ENCODE results near the gene USP6NL. TPM values are rescaled to one million over a fixed set of nuclear protein-coding genes. Genes with fewer than 3 reads are reported as not detected.
A peak's percentile ranks its signal among the peaks of the same experiment; 100 is the strongest.

USP6NL gene
- total RNA-seq (1 to 10 TPM; 6.9 to 7.9 TPM), polyA plus RNA-seq (1 to 10 TPM; 2.3 to 5.4 (median 4.2) TPM), total RNA-seq (4.9 to 13.6 (median 11.3) reads per million in 6 experiments)

DNA sequence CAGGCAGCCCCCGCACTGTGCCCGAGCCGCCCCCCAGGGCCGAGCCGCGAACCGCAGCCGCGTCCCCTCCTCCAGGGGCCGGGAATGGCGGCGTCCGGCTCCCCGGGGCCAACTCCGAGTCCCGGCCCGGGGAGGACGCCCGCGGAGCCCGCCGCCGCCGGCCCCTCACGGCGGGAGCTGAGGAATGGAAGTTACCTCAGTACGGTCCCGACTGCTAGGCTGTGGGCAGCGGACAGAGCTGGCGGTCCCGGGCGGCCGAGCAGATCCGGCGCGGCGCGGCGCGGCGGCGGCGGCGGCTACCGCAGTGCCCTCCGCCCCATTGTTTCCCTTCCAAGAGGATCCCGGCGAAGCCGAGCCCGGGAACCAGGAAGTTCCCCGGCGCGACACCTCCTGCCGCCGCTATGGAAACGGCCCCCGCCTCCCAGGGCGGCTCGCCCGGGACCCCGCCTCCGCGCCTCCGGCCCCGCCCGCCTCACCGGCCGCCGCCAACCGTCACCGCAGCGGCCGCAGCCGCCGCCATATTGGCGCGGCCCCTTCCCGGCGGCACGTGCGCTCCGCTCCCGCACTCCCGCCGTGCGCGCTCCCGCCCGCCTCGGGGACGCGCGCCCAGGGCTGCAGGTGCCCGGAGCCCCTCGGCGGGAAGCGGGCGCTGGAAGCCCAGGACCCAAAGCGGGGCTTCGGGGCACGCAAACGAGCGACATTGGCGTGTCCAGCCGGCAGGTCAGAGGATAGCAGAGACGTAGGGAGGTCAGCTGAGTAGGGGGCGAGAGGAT is at the start of gene USP6NL:
Gene USP6NL (minus strand): TSS at position 403 of the 773 bp plus-strand sequence. CDS start 14,016 bp downstream, outside the sequence.
- ATAC-seq (peak; percentile 61 to 70), DNase-seq (peak; percentile 35 to 76 (median 61))
- Mint-ChIP-seq H3K27ac (peak within 1 kb of the TSS; percentile 64 to 96 (median 94)), H3K9me3 (peaks cover 0 to 13% (median under 1%) of the 10 kb centered on the region in 9 donors), H3K27me3 (no peaks in the 10 kb centered on the region), H3K4me1 (peaks cover 12 to 60% (median 52%) of the 10 kb centered on the region in 4 donors), H3K36me3 (peaks cover 0 to 6% (median 1%) of the 10 kb centered on the region in 3 donors), H3K4me3 (peak within 1 kb of the TSS; percentile 87 to 97 (median 95))
- POLR2A ChIA-PET: interaction anchor here (0.7 to 2.5 kb wide), 7 partner anchors 9 to 432 kb away, joined by 3 to 10 read pairs (median 4); no protein-coding TSS in a partner anchor

DNA sequence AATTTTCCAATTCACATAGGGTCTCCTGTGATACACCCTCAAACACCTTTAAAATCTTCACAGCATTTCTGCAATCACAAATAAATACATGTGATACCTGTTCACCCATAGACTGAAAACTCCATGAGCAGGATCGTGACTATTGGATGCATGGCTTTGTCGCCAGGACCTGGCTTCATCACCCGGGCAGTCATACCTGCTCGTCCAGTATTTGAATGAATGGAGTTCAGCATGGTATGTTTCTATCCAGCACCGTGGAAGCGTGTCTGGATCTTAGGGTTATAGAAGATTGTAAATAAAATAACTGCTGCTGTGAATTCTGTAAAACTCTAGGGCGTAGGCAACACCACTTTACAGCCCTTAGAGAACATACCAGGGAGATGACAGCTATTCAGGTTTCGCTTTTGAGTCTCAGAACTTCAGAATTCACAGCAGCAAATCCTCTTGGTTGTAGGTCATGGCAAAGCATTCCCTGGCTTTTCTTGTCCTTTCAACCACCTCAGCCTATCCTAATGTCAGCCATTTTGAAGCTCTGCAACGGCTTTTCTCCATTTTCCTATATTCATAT is 47.4 kb upstream of the USP6NL start:
- no peaks in the 10 kb centered on the region for H3K9me3 Mint-ChIP-seq
- POLR2A ChIA-PET: interaction anchor here (0.7 kb wide), 1 partner anchor 102 kb away, joined by 4 read pairs; no protein-coding TSS in a partner anchor
- H3K27me3 Mint-ChIP-seq: no peaks in the 10 kb centered on the region
- H3K4me3 Mint-ChIP-seq: no peak overlapping the region
- DNase-seq: no peak
- no peaks in the 10 kb centered on the region for H3K36me3 Mint-ChIP-seq
- H3K4me1 Mint-ChIP-seq: peaks cover 17 to 32% (median 27%) of the 10 kb centered on the region in 4 donors
- H3K27ac Mint-ChIP-seq: no peak overlapping the region
- no peak for ATAC-seq

DNA sequence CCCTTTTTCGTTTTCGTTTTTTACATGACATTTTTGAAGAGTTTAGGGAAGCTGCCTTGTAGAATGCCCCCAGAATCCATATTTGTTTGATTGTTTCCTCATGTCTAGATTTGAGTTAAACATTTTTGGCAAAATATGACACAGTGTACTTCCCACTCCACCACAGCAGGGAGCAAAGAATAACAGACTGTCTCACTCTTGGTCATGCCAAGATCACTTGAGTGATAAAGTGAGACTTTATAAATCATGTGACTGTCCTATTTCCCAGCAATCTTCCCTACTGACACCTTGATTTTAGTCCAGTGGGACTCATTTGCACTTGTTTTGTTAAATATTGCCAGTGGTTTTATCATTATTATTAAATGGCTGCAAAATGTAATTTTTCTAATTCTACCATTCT is 44.4 kb upstream of the USP6NL start:
- H3K36me3 Mint-ChIP-seq: peaks cover 0 to 3% (median 0%) of the 10 kb centered on the region in 3 donors
- peaks cover 0 to 3% (median 0%) of the 10 kb centered on the region in 5 donors for H3K27me3 Mint-ChIP-seq
- no peak overlapping the region for H3K4me3 Mint-ChIP-seq
- POLR2A ChIA-PET: no interaction called here
- no peak for ATAC-seq
- H3K4me1 Mint-ChIP-seq: peaks cover 2 to 5% (median 3%) of the 10 kb centered on the region in 4 donors
- no peaks in the 10 kb centered on the region for H3K9me3 Mint-ChIP-seq
- no peak for DNase-seq
- H3K27ac Mint-ChIP-seq: peak overlapping the region in 1 of 10 donors; percentile 12

DNA sequence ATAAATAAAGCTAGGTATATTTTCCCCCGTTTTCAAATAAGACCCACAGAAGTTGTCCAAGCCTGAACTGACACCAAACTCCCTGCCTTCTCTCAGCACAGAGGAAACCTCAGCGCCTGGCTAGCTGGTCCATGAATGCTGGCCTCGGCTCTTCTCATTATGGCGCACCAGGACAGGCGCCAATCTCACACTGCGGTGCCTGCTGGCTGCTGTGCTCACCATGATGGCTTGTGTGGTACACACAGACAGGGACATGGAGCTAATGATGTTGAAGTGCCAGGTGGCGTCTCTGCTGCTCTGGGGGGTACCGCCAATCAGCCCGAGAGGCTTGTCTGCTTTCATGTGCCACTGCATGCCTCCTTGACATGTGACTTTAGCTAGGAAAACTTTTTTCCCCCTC is 43.2 kb upstream of the USP6NL start:
- H3K27me3 Mint-ChIP-seq: peaks cover 0 to 3% (median 0%) of the 10 kb centered on the region in 5 donors
- POLR2A ChIA-PET: no interaction called here
- DNase-seq (no peak), ATAC-seq (no peak)
- H3K4me1 Mint-ChIP-seq: peaks cover 0 to 3% (median 0%) of the 10 kb centered on the region in 4 donors
- H3K4me3 Mint-ChIP-seq: no peak overlapping the region
- H3K36me3 Mint-ChIP-seq: peaks cover 0 to 3% (median 0%) of the 10 kb centered on the region in 3 donors
- no peaks in the 10 kb centered on the region for H3K9me3 Mint-ChIP-seq
- H3K27ac Mint-ChIP-seq: no peak overlapping the region

DNA sequence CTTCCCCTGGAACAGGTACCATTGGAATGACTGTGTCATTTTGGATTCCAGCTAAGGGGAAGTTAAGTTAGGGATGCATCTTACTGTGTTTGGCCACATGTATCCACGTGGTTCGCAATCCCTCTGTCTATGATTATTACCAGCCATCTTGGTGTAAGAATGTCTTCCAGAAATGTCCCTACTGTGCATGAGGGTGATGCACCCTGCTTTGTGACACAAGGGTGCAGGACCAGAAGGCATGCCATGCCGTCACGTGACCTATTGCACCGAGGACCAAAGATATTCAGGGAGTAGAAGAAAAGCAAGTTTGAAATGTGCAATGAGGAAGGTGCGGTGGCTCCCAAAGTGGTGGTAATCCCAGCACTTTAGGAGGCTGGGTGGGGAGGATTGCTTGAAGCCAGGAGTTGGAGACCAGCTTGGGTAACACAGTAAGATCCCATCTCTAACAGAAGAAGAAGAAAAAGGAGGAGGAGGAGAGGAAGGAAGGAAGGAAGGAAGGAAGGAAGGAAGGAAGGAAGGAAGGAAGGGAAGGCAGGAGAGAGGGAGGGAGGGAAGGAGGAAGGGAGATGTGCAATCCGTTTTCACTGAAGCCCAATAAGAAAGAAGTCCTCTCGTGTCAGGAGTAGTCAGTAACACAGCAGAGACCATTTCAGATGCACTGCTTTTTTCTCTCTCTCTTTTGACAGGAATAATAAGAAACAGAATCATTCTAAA is 42.5 kb upstream of the USP6NL start:
- Mint-ChIP-seq H3K9me3 (no peaks in the 10 kb centered on the region), H3K27me3 (peaks cover 0 to 3% (median 0%) of the 10 kb centered on the region in 5 donors), H3K36me3 (peaks cover 0 to 3% (median 0%) of the 10 kb centered on the region in 3 donors), H3K27ac (no peak overlapping the region), H3K4me3 (no peak overlapping the region), H3K4me1 (peaks cover 0 to 3% (median under 1%) of the 10 kb centered on the region in 4 donors)
- DNase-seq: no peak
- ATAC-seq: no peak
- POLR2A ChIA-PET: no interaction called here

DNA sequence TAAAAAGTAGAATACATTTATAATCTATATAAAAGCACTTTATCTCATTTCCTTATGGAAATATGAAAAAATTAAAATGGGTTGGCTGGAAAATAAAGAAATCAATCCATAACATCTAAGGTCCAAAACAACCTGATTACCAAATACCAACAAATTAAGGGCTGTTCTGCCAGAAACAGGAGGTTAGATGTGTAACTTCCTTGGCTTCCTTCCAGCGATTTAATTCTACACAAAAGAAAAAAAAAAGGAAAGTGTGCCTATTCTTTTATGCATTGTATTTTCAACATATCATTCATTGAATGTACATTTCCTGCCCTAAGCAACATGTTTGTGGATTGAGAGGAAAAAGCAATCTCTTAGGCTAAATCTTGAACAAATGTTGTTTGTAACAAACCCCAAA is 36.2 kb upstream of the USP6NL start:
- no peaks in the 10 kb centered on the region for H3K9me3 Mint-ChIP-seq

DNA sequence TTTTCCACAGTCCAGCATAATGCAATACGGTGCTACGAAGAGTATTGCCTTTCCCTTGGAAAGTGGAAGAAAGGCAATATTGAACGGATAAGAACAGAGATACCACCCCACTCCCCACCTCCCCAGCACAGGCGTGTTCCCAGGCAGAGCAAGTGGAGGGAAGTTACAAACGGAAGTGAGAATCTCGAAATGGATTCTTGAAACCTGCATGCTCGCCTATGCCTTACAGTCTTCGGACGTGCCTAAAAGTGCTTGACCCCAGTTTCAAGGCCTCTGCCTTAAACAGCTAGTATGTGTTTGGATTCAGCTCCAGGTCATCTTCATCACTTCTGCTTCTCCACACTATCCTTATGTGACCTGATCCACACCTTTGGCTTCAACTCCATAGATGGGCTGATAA is 35.0 kb upstream of the USP6NL start:
- Mint-ChIP-seq H3K9me3 (no peaks in the 10 kb centered on the region), H3K36me3 (peaks cover 0 to 2% (median 0%) of the 10 kb centered on the region in 3 donors), H3K27me3 (peaks cover 0 to 2% (median 0%) of the 10 kb centered on the region in 5 donors), H3K4me1 (peaks cover 0 to 5% (median 0%) of the 10 kb centered on the region in 4 donors), H3K4me3 (no peak overlapping the region), H3K27ac (peak overlapping the region in 1 of 10 donors; percentile 31)
- ATAC-seq (no peak), DNase-seq (no peak)
- POLR2A ChIA-PET: no interaction called here

More for the DNA sequence above, 36.2 kb upstream of the USP6NL start:
- H3K4me3 Mint-ChIP-seq: no peak overlapping the region
- peaks cover 0 to 5% (median 0%) of the 10 kb centered on the region in 4 donors for H3K4me1 Mint-ChIP-seq
- DNase-seq (no peak), ATAC-seq (no peak)
- H3K27me3 Mint-ChIP-seq: peaks cover 0 to 1% (median 0%) of the 10 kb centered on the region in 5 donors
- no peak overlapping the region for H3K27ac Mint-ChIP-seq
- POLR2A ChIA-PET: interaction anchor here (1.2 kb wide), 1 partner anchor 9 kb away, joined by 4 read pairs; no protein-coding TSS in a partner anchor
- peaks cover 0 to 2% (median 0%) of the 10 kb centered on the region in 3 donors for H3K36me3 Mint-ChIP-seq

DNA sequence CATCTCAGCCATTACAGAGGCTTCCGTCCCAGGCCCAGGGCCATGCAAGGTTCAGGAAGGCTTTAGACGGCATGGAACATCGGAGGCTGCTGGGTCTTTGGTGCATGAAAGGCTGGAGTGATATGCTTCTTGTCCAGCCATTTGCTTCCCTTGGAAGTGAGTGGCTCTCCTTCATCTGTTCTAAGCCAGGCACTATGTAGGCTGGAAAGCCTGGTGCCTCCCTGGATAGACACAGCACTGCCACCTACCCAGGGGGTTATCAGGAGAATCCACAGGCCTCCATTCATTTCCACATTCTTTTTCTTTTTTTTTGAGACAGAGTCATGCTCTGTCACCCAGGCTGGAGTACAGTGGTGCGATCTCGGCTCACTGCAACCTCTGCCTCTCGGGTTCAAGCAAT is 31.6 kb upstream of the USP6NL start:
- DNase-seq (no peak), ATAC-seq (no peak)
- peaks cover 0 to 4% (median 0%) of the 10 kb centered on the region in 5 donors for H3K27me3 Mint-ChIP-seq
- H3K27ac Mint-ChIP-seq: no peak overlapping the region
- POLR2A ChIA-PET: no interaction called here
- H3K9me3 Mint-ChIP-seq: peaks cover 0 to 2% (median 0%) of the 10 kb centered on the region in 9 donors
- H3K4me3 Mint-ChIP-seq: no peak overlapping the region
- H3K4me1 Mint-ChIP-seq: peaks cover 0 to 3% (median 0%) of the 10 kb centered on the region in 4 donors
- H3K36me3 Mint-ChIP-seq: no peaks in the 10 kb centered on the region

DNA sequence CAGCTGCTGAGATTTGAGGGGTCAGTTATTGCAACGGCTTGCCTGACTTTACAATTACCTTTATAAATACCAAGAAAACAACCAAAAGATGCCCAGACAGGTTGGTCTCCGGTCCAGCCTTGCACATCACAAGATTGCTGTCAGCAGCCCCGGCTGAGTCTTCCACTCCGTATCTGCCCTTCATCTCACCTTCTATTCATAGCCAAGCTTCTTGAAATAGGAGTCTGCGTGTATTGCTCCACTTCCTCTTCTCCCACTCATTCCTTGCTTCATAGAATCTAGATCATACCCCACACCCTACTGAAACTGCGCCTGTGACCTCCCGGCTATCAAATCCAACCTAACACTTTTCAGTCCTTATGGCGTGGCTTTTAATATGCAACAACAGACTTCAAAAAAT is 31.1 kb upstream of the USP6NL start:
- Mint-ChIP-seq H3K4me3 (no peak overlapping the region), H3K9me3 (peaks cover 0 to 2% (median 0%) of the 10 kb centered on the region in 9 donors), H3K4me1 (peaks cover 0 to 3% (median 0%) of the 10 kb centered on the region in 4 donors), H3K27me3 (peaks cover 0 to 4% (median 0%) of the 10 kb centered on the region in 5 donors), H3K36me3 (no peaks in the 10 kb centered on the region), H3K27ac (no peak overlapping the region)
- no peak for ATAC-seq
- POLR2A ChIA-PET: no interaction called here
- DNase-seq: no peak

DNA sequence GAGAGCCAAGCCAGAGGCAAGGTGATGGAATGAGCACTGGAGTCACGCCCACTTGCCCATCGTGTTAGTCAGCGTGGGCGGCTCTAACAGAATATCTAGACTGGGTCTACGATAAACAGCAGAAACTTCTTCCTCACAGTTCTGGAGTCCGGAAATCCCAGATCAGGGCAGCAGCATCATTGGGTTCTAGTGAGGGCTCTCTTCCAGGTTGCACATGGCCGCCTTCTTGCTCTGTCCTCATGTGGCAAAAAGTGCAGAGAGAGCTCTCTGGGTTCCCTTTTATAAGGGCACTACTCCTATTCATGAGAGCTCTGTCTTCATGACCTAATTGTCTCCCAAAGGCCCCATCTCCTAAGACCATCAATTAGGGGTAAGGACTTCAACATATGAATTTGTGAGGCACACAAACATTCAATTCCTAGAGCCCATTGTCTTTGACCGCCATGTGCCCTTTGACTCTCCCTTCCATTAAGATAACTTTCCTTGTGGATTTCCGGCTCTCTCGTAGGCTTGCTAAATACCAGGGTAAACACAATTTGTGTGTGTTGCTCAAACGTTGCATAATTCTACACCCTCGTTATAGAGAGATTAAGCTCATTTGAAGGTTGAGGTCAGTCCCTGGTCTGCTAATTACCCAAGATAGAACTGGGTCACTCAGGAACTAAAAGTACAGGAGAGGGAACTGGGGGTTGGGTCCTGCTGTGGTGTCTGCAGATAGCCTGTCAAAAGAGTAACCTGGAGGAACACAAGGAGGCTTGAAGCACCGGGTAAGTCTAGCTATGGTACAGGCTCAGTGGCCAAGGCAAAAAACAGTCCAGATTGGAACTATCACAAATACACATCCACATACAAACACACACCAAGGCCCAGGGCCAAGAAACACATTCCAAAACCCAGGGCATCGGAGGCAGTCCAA is 28.7 kb upstream of the USP6NL start:
- Mint-ChIP-seq H3K4me1 (peaks cover 0 to 20% (median 0%) of the 10 kb centered on the region in 4 donors), H3K4me3 (no peak overlapping the region), H3K27ac (no peak overlapping the region)

DNA sequence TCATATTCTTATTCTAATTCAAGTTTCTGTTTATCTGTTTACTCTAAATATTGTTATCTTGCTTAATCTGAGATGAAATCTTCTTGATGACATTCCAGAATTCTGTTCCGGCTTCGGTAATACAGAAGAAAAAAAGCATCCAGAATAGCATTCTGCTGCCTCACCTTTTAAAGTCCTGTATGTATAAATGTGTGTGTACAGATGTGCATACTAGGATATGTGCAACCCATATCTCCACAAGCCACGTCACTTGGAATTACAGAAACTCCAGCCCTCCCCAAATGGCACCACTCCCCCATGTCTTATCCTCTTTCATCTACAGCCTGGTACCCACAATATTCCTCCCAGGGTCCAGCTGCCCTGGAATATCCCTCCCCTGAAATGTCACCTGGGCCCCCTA is 27.9 kb upstream of the USP6NL start:
- DNase-seq: no peak
- peak overlapping the region in 1 of 10 donors; percentile 15 for H3K27ac Mint-ChIP-seq
- peaks cover 0 to 4% (median 0%) of the 10 kb centered on the region in 5 donors for H3K27me3 Mint-ChIP-seq
- peaks cover 0 to 20% (median 0%) of the 10 kb centered on the region in 4 donors for H3K4me1 Mint-ChIP-seq
- POLR2A ChIA-PET: no interaction called here
- H3K4me3 Mint-ChIP-seq: no peak overlapping the region
- peaks cover 0 to 2% (median 0%) of the 10 kb centered on the region in 9 donors for H3K9me3 Mint-ChIP-seq
- ATAC-seq: no peak
- H3K36me3 Mint-ChIP-seq: no peaks in the 10 kb centered on the region

More for the DNA sequence above, 28.7 kb upstream of the USP6NL start:
- POLR2A ChIA-PET: no interaction called here
- DNase-seq (no peak), ATAC-seq (no peak)
- Mint-ChIP-seq H3K9me3 (peaks cover 0 to 2% (median 0%) of the 10 kb centered on the region in 9 donors), H3K27me3 (peaks cover 0 to 4% (median 0%) of the 10 kb centered on the region in 5 donors), H3K36me3 (no peaks in the 10 kb centered on the region)
